Measurements from ENCODE around the gene ARHGEF38.

Gene ARHGEF38

DNA sequence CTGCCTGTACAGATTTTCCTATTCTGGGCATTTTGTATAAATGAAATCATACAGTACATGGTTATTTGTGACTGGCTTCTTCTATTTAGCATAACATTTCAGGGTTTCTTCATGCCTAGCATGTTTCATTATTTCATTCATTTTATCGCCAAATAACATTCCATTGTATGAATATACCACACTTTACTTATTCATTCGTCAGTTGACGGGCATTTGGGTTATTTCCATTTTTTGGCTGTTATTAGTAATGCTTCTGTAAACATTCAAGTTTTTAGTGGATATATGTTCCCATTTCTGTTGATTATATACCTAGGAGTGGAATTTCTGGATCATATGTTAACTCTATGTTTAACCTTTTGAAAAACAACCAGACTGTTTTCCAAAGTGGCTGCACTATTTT lies 108.6 kb downstream of the ARHGEF38 start:
- TF ChIP-seq EZH2phosphoT487 (IDR thresholded peaks at IDR 0.05; ENCODE audit: borderline replicate concordance, low read length): no peak
- TF ChIP-seq, protein P1, sequence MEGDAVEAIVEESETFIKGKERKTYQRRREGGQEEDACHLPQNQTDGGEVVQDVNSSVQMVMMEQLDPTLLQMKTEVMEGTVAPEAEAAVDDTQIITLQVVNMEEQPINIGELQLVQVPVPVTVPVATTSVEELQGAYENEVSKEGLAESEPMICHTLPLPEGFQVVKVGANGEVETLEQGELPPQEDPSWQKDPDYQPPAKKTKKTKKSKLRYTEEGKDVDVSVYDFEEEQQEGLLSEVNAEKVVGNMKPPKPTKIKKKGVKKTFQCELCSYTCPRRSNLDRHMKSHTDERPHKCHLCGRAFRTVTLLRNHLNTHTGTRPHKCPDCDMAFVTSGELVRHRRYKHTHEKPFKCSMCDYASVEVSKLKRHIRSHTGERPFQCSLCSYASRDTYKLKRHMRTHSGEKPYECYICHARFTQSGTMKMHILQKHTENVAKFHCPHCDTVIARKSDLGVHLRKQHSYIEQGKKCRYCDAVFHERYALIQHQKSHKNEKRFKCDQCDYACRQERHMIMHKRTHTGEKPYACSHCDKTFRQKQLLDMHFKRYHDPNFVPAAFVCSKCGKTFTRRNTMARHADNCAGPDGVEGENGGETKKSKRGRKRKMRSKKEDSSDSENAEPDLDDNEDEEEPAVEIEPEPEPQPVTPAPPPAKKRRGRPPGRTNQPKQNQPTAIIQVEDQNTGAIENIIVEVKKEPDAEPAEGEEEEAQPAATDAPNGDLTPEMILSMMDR (IDR thresholded peaks at IDR 0.05; ENCODE audit: low read depth, low read length, poor library complexity, severe bottlenecking): no peak
- H3K36me3 ChIP-seq (ENCODE audit: control insufficient read depth, low read length): no peaks in the 10 kb centered on the region
- no peaks in the 10 kb centered on the region for H4K20me1 ChIP-seq (ENCODE audit: control insufficient read depth, insufficient read depth, low read depth, low read length)
- H3K4me3 ChIP-seq (ENCODE audit: low read length): no peak overlapping the region
- H3K4me1 ChIP-seq (ENCODE audit: control insufficient read depth, low read length): no peaks in the 10 kb centered on the region
- no peaks in the 10 kb centered on the region for H3K79me2 ChIP-seq (ENCODE audit: control insufficient read depth, low read length)
- H3K27ac ChIP-seq (ENCODE audit: low read depth, low read length): no peak overlapping the region
- no peak overlapping the region for H3K4me2 ChIP-seq (ENCODE audit: low read length)
- no peaks in the 10 kb centered on the region for H3F3A ChIP-seq (ENCODE audit: control insufficient read depth, insufficient read depth)
- no peaks in the 10 kb centered on the region for H3K9me3 ChIP-seq (ENCODE audit: control insufficient read depth, insufficient read depth, low read length)
- H3K27me3 ChIP-seq (ENCODE audit: control insufficient read depth, low read length): no peaks in the 10 kb centered on the region
- no peaks in the 10 kb centered on the region for H3K9me2 ChIP-seq (replicated peaks; ENCODE audit: control insufficient read depth, low read length)

DNA sequence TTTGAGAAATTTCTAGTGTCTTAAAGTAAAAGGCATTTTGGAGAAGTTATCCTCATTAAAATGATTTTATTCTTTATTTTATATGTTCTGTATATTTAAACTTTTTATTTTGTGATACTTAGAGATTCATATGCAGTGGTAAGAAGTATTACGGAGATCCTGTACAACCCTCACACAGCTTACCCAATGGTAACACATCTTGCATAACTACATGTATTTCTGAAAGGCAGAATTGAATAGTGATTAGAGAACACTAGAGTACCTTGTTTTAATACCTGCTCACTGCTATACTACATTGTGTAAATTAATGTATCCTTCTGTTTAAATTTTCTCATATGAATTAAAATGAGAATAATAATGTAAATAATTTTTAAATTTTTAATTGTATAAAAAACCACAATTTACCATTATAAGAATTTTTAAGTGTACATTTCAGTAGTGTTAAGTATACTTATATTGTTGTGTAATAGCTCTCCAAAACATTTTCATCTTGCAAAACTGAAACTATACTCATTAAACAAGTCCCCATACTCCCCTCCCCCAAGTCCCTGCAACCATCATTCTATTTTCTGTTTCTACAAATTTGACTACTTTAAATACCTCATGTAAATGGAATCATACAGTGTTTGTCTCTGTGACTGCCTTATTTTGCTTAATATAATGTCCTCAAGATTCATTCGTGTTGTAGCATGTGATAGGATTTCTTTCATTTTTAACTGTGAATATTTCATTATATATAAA lies 110.7 kb downstream of the ARHGEF38 start:
- no peak overlapping the region for H3K27ac ChIP-seq (ENCODE audit: low read depth, low read length)
- no peaks in the 10 kb centered on the region for H4K20me1 ChIP-seq (ENCODE audit: control insufficient read depth, insufficient read depth, low read depth, low read length)
- TF ChIP-seq, protein P1 (IDR thresholded peaks at IDR 0.05; ENCODE audit: low read depth, low read length, poor library complexity, severe bottlenecking): no peak
- no peak for TF ChIP-seq EZH2phosphoT487 (IDR thresholded peaks at IDR 0.05; ENCODE audit: borderline replicate concordance, low read length)
- H3K4me1 ChIP-seq (ENCODE audit: control insufficient read depth, low read length): no peaks in the 10 kb centered on the region
- H3F3A ChIP-seq (ENCODE audit: control insufficient read depth, insufficient read depth): no peaks in the 10 kb centered on the region
- H3K9me3 ChIP-seq (ENCODE audit: control insufficient read depth, insufficient read depth, low read length): no peaks in the 10 kb centered on the region
- no peaks in the 10 kb centered on the region for H3K9me2 ChIP-seq (replicated peaks; ENCODE audit: control insufficient read depth, low read length)
- no peak overlapping the region for H3K4me2 ChIP-seq (ENCODE audit: low read length)
- no peaks in the 10 kb centered on the region for H3K36me3 ChIP-seq (ENCODE audit: control insufficient read depth, low read length)
- no peaks in the 10 kb centered on the region for H3K27me3 ChIP-seq (ENCODE audit: control insufficient read depth, low read length)
- H3K4me3 ChIP-seq (ENCODE audit: low read length): no peak overlapping the region
- H3K79me2 ChIP-seq (ENCODE audit: control insufficient read depth, low read length): no peaks in the 10 kb centered on the region

DNA sequence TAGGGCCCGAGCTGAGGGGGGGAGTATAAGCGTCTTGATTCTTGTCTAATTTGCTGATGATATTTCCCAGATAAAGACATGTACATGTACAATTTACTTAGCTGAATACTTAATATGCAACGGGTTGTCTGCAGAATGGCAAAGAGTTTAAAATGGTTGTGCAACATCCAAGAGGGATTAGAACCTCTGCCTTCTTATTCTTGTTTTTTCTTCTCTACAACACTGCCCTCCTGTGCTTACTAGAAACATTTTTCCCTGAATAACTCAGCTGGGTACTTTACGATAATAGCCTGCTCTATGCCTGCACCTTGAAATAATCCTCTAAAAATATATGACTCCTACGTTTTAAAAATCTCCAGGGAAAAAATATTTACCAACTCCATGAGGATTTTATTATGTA lies 114.3 kb downstream of the ARHGEF38 start:
- no peaks in the 10 kb centered on the region for H3K9me2 ChIP-seq (replicated peaks; ENCODE audit: control insufficient read depth, low read length)
- H3K36me3 ChIP-seq (ENCODE audit: control insufficient read depth, low read length): no peaks in the 10 kb centered on the region
- no peaks in the 10 kb centered on the region for H3K27me3 ChIP-seq (ENCODE audit: control insufficient read depth, low read length)
- no peak overlapping the region for H3K4me3 ChIP-seq (ENCODE audit: low read length)
- H3K9me3 ChIP-seq (ENCODE audit: control insufficient read depth, insufficient read depth, low read length): no peaks in the 10 kb centered on the region
- no peaks in the 10 kb centered on the region for H3K4me1 ChIP-seq (ENCODE audit: control insufficient read depth, low read length)
- TF ChIP-seq EZH2phosphoT487 (IDR thresholded peaks at IDR 0.05; ENCODE audit: borderline replicate concordance, low read length): no peak
- TF ChIP-seq, protein P1 (IDR thresholded peaks at IDR 0.05; ENCODE audit: low read depth, low read length, poor library complexity, severe bottlenecking): peak; percentile 51
- no peaks in the 10 kb centered on the region for H4K20me1 ChIP-seq (ENCODE audit: control insufficient read depth, insufficient read depth, low read depth, low read length)
- no peak overlapping the region for H3K4me2 ChIP-seq (ENCODE audit: low read length)
- no peak overlapping the region for H3K27ac ChIP-seq (ENCODE audit: low read depth, low read length)
- no peaks in the 10 kb centered on the region for H3K79me2 ChIP-seq (ENCODE audit: control insufficient read depth, low read length)
- H3F3A ChIP-seq (ENCODE audit: control insufficient read depth, insufficient read depth): no peaks in the 10 kb centered on the region

All from DOHH2 (cell line).